ENCODE measurements around the gene ZPLD1.

ZPLD1 gene

GRCh38 chr3:102434715-102435114 is at the start of gene ZPLD1:
Gene ZPLD1 (plus strand): TSS chr3:102435015. CDS start chr3:102438488, 3,473 bp downstream.
- no peak for DNase-seq

- DNase-seq = no peak
Observed at GRCh38 chr3:102390171-102390864, 44.5 kb upstream of the ZPLD1 start.

GRCh38 chr3:102390916-102391315 is 43.9 kb upstream of the ZPLD1 start:
- no peak for DNase-seq

DNA sequence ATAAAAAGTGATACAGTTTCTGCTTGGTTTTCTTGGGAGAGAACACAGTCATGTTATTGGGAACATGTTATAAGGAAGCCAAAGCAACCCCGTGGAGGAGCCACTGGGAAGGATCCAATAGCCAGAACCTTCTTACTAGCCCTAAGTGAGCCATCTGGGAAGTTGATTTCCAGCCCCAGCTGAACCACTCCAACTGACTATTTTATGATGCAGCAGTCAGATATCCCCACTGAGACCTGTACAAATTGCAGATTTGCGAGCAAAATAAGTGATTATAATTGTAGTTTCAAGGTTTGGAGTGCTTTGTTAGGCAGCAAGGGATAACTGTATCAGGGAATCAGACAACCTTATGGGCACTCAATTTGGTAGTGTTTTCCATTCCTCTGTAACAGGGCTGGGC is 43.3 kb upstream of the ZPLD1 start:
- no peak for DNase-seq

DNA sequence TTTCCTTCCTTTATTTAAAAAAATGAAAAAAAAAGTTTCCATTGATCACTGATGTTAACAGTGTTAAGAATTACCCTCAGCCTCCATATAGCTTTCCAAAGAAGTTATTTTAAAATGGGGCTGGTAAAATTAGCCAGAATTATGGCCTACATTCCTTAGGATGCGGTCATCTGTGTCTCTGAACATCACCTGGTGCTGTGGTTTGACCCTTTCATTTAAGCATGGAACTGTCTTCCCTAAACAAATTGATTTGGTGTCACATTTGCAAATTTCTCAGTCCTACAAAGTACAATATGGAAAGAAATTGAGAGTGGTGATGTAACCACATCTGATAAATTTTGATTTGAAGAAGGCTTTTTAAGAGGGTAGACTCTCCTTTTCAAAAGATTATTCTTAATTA is 40.3 kb upstream of the ZPLD1 start:
- no peak for DNase-seq

DNA sequence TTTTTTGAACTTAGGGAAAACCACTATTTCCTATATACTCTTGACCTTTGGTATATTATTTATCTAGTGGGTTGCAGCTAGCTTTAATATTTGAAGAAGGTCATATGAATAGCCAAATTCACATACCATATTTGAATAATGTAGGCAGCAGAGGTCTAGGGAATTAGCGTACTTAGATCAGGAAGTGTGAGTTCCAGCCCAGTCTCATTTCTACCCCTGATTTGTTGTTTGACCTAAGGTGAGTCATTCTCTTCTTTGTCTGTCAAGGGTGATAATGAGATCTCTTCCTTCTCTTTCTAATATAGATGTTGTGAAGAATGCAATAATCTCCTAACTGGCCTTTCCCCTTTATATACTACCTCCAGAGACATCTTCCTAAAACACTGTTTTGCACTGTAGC is 36.6 kb upstream of the ZPLD1 start:
- DNase-seq = no peak

GRCh38 chr3:102398666-102399065 is 36.1 kb upstream of the ZPLD1 start:
- DNase-seq = no peak

GRCh38 chr3:102400142-102400541 is 34.7 kb upstream of the ZPLD1 start:
- no peak for DNase-seq

- DNase-seq = no peak
Observed at GRCh38 chr3:102400766-102401165, 34.0 kb upstream of the ZPLD1 start.

DNA sequence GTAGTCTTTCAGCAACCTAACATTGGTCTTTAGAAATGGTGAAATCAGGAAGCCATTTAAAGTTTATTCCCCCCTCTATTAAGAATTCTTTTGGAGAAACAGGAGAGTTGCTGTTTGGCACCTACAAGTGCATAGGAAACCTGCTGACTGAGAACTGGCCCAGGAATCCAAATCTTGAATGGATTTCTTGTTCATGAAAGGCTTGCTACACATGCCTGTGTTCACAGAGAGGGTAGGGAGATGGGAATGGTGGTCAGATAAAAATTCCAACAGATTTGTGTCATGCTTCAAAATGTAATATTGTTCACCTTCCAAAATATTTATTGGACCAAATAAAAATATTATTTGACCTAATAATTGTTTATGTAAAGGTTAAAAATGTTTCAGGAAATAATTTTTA is 24.2 kb upstream of the ZPLD1 start:
- DNase-seq = no peak

GRCh38 chr3:102415553-102415952 is 19.3 kb upstream of the ZPLD1 start:
- DNase-seq = no peak

DNA sequence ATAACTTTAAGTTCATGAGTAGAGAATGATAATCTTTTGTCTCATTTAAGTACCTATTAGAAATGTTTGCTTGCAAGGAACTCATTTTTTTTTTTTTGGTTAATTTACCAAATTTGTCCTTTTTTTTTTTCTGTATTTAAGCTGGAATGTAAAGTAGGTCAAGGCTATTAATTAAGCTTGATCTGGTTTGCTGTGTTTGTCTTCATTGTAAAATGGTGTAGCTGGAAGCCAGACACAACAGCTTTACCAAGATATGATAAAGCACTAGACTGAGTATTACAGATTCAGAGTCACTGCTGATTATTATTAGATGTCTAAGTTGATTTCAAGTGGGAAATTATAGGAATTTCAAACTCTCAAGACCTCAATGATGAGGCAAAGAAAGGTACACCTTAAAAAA is 15.0 kb upstream of the ZPLD1 start:
- no peak for DNase-seq

DNA sequence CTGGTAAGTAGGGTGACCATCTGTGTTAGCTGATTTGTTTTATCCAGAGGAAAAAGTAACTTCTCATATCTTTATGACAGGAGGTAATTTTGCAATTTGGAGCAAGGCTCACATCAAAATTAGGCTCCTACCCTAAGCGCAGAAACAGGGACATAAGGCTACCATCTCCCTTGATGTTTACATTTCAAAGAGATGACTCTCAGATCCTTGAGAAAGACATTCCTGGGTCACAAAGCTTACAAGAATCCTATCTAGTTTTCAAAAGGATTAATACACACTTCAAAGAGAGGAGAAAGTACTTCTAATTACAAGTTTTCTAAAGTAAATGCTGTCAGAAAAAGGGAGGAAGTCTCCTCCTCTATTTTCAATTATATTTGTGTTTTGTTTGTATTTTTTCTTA is 7.0 kb downstream of the ZPLD1 start:
- DNase-seq = no peak

DNA sequence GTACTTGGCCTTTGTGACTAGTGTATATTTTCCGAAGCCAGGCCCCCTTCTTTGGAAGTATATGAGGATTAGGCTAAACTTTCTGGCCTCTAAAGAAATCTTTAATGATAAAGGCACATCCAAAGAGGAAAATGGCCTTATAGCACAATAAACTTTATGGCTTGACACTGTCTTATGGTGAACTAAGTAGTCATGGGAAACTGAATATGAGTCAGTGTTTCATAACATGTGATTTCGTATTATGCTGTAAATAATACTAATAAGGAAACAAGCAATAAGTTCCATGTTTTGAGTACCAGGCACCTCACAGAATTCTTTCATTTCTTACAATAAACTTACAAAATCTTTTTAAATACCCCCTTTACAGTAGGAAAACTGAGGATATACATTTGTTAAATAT is 8.2 kb downstream of the ZPLD1 start:
- DNase-seq = no peak

- no peak for DNase-seq
Observed at GRCh38 chr3:102444101-102444500, 9.3 kb downstream of the ZPLD1 start.

- no peak for DNase-seq
Observed at GRCh38 chr3:102447272-102447671, 12.5 kb downstream of the ZPLD1 start.

GRCh38 chr3:102449341-102449740 is 14.5 kb downstream of the ZPLD1 start:
- no peak for DNase-seq

GRCh38 chr3:102449930-102450329 is 15.1 kb downstream of the ZPLD1 start:
- DNase-seq = no peak

DNA sequence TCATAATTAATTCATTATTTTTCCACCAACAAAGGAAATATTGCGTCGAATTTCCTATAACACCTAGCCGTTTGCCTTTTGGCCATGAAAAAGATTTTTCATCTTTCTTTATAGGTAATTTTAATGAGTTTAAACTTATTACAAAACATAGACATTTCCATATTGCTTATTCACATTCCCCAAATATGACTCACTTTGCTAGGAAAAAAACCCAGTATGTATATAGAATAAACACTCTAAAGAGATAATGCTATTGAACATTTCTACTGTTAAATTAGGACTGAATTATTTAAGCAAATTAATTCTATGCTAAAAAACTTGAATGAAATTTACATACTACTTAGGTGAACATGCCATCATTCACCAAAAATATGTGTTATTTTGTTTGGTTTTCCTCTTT is 16.2 kb downstream of the ZPLD1 start:
- no peak for DNase-seq

DNA sequence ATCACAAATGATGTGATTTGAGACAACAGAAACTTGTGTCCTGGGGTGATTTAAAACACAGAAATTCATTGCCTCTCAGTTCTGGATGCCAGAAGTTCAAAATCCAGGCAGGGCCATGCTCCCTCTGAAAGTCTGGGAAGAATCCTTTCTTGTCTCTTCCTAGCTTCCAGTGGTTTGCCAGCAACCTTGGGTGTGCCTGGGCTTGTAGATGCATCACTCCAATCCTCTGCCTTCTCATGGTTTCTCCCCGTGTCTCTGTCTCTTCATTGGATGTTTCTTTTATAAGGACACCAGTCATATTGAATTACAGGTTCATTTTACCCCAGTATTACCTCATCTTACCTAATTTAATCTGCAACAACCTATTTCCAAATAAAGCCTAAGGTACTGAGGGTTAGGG is 16.7 kb downstream of the ZPLD1 start:
- no peak for DNase-seq

DNA sequence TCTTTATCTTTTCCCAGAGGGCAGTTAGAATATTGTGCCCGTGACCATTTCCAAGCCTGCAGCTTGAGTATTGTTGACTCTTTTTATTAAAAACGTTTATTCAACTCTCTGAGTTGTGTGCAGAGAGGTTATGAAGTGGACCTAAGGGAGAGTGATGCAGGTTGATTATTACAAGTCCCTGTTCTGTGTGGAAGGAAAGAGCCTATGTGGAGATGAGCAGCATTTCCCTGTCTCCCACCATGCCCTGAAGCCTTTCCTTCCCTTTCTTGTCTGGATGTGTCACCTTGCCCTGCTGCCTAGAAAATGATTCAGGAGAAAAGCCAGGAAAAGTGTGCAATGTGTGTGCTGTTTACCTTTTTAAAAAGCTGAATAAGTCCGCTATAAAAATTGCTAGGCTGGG is 19.4 kb downstream of the ZPLD1 start:
- DNase-seq = no peak

GRCh38 chr3:102457644-102458043 is 22.8 kb downstream of the ZPLD1 start:
- DNase-seq = no peak

GRCh38 chr3:102460579-102460978 is 25.8 kb downstream of the ZPLD1 start:
- no peak for DNase-seq

- no peak for DNase-seq
Observed at GRCh38 chr3:102464261-102464660, 29.4 kb downstream of the ZPLD1 start.

DNA sequence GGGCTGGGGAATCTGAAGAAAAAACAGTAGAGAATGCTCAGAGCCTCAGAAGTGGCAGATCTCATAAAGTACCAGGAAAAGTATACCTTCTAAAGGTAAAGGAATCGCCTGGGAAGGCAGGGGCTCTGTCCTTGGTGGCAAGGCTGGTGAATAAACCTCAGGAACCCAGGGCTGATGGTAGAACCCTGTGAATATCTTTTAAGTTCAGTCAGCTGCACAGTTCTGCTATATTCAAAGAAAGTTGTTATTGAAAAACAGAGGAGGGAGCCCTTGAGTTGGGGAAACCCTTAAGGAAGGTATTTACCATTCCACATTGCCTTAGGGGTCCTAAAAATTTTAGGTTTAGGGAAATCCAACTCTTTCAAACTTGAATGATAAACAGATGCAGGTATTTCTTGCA is 31.2 kb downstream of the ZPLD1 start:
- DNase-seq = no peak

DNA sequence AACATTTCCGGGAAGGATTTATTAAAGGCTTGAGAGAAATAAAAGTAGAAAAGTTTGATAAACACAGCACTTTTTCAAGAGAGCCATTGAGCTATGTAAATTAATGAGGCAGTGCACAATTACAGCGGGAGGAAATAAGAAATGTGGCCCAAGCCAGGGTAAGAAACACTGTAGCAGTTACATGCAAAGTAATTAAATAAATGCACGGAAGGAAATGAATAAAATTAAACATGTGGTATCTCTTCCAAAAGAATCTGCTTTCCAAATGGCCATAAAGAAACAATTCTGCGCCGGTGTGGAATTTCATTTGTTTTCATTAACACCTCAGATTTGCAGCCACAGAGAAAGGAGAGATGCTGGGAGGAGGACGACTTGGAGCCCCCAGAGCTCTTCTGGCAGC is 35.3 kb downstream of the ZPLD1 start:
- no peak for DNase-seq
